ENCODE results near the gene CSNK1E. TPM values are rescaled to one million over a fixed set of nuclear protein-coding genes. Genes with fewer than 3 reads are reported as not detected.

The CSNK1E gene
- total RNA-seq, 2 donors from 2014 or later, result 107 to 156 TPM

DNA sequence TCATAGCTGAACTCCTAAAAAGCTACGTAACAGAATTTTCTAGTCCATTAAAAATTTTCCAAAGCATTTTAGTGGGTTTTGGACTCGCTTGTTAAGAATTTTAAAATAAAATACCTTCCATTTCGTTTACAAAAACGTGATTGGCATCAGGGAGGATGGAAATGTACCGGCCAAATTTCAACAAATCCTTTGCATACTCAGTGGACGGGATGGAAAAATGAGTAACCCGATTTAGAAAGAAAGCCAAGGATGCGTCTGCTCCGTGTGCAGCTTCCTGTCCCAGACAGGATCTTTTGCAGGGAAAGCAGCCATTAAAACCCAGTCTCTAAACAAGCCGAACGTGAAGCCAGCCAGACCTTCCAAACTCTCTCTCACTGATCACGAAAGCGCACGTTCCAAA is 60.1 kb downstream of the CSNK1E start:
- H3K4me1 Mint-ChIP-seq (ENCODE audit: low read depth in 2 of 2), result peaks cover 28 to 32% of the 10 kb centered on the region in 2 donors
- DNase-seq (ENCODE audit: low spot score) (no peak), ATAC-seq (no peak)
- no peaks in the 10 kb centered on the region for H3K9me3 Mint-ChIP-seq
- no peaks in the 10 kb centered on the region for H3K27me3 Mint-ChIP-seq
- no peak overlapping the region for H3K27ac Mint-ChIP-seq
- no peak overlapping the region for H3K4me3 Mint-ChIP-seq
- no peaks in the 10 kb centered on the region for H3K36me3 Mint-ChIP-seq

DNA sequence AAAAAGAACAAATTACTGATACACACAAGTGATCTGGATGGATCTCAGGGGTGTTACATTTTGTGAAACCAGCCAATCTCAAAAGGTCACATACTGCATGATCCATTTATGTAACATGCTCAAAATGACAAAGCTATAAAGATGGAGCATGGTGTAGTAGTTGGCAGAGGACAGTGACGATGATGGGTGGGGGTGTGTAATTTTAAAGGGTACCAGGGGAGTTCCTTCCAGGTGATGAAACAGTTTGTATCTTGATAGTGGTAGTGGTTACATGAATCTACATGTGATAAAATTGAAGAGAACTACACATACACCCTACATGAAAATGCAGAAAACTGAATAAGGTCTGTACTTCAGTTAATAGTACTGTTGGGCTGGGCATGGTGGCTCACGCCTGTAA is 61.5 kb downstream of the CSNK1E start:
- H3K27me3 Mint-ChIP-seq, result no peaks in the 10 kb centered on the region
- no peak for ATAC-seq
- H3K36me3 Mint-ChIP-seq, result no peaks in the 10 kb centered on the region
- H3K4me1 Mint-ChIP-seq (ENCODE audit: low read depth in 2 of 2), result peaks cover 18 to 21% of the 10 kb centered on the region in 2 donors
- no peak overlapping the region for H3K4me3 Mint-ChIP-seq
- DNase-seq (ENCODE audit: low spot score), result no peak
- H3K27ac Mint-ChIP-seq, result no peak overlapping the region
- H3K9me3 Mint-ChIP-seq, result no peaks in the 10 kb centered on the region

DNA sequence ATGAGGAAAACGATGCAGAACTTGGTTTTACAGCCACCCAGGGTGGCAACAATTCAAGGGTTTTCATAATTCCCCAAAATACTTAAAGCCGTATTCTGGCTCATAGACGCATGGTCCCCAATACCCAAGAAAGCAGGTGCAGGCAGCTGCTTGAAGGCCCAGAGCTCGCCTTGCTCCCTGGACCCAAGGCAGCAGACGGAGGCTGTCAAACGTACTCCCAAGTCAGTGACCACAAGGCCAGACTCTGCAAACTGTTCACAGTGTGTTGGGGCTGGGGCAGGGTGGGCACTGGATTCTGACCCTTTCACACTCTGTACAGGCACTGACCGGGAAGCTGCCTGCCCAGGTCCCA is 65.9 kb downstream of the CSNK1E start:
- Mint-ChIP-seq H3K27ac (no peak overlapping the region), H3K4me1 (ENCODE audit: low read depth in 2 of 2) (peaks cover 11 to 23% of the 10 kb centered on the region in 2 donors), H3K27me3 (no peaks in the 10 kb centered on the region), H3K36me3 (no peaks in the 10 kb centered on the region), H3K9me3 (no peaks in the 10 kb centered on the region), H3K4me3 (no peak overlapping the region)
- DNase-seq (ENCODE audit: low spot score), result no peak
- no peak for ATAC-seq

DNA sequence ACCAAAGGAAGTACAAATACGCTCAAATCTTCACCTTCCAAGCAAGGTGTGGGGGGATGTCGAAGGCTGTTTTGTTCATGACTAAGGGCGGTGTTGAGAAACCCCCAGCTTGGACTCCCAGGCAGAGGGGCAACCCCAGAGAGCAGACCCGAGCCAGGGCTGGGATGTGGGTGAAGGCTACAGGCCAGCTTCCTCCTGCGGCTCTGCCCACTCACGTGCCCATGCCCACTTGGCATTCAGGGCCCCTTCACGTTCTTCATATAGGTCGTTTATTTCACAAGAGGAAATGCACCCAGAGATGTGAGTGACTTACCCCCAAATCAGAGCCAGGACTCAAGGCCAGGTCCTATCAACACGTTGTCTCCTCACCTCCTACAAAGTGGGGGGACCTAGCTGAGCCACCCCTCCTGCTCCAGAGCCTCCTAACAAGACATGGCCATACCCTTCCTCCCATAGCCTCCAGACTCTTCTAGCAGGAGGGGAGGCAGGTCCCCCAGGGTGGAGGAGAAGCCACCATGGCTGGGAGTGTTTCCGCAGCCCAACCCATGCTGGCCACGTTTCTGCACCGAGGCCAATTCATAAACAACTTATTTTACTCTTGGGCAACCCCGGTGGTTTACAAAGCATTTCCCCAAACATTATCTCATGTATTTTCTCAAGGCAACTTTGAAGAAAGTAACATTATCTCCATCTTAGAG is 66.4 kb downstream of the CSNK1E start:
- no peak for ATAC-seq
- no peaks in the 10 kb centered on the region for H3K9me3 Mint-ChIP-seq
- no peaks in the 10 kb centered on the region for H3K27me3 Mint-ChIP-seq

DNA sequence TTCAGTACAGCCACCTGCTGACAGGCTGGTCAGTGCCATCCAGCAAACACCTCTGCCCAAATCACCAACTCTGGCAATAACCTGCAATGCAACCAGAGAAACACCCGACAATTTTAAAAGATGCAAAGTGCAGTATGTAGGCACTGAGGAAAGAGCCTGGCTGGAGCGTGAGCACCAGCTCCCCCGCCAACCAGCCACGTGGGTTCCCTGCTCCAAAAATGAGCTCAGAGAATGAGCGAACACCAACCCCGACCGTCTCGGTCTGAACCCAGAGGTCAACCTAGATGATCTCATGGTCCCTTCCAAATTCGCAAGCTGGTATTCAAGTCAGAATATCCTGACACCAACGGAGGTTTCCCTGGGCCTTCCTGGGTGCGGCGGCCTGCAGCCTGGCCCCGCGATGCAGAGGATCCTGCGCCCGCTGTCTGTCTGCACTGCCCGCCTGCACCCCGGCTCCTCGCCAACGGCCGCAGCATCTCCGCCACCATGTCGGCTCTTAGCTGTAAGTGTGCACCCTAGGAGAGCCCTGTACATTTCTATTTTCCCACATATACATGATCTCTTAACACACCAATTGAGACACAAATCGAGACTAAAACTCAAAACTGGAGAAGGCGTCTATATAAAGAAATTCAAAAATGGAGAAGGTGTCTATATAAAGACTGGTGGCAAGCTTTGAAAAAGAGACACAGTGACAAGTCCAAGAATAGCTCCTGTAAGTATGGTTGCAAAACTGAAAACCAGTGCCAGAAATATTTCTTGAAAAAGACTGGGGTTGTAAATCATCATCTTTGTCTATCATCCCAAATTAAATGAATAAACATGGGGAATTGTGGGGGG is 67.2 kb downstream of the CSNK1E start:
- DNase-seq (ENCODE audit: low spot score) (no peak), ATAC-seq (no peak)
- no peak overlapping the region for H3K4me3 Mint-ChIP-seq
- H3K36me3 Mint-ChIP-seq, result no peaks in the 10 kb centered on the region
- H3K27me3 Mint-ChIP-seq, result no peaks in the 10 kb centered on the region
- peaks cover 5 to 18% of the 10 kb centered on the region in 2 donors for H3K4me1 Mint-ChIP-seq (ENCODE audit: low read depth in 2 of 2)
- H3K9me3 Mint-ChIP-seq, result no peaks in the 10 kb centered on the region
- H3K27ac Mint-ChIP-seq, result no peak overlapping the region

More for the DNA sequence above, 66.4 kb downstream of the CSNK1E start:
- Mint-ChIP-seq H3K4me3 (no peak overlapping the region), H3K4me1 (ENCODE audit: low read depth in 2 of 2) (peaks cover 10 to 22% of the 10 kb centered on the region in 2 donors), H3K36me3 (no peaks in the 10 kb centered on the region), H3K27ac (no peak overlapping the region)
- no peak for DNase-seq (ENCODE audit: low spot score)

DNA sequence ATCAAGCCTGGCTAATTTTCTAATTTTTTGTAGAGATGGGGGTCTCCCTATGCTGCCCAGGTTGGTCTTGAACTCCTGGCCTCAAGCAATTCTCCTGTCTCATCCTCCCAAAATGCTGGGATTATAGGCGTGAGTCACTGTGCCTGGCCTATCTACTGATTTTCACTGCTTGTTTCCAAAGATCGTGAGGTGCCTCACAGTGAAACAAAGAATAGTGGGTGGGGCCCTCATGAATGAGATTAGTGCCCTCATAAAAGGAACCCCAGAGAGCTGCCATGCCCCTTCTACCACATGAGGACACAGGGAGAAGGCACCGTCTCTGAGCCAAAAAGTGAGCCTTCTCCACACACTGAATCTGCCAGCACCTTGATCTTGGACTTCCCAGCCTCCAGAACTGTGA is 67.9 kb downstream of the CSNK1E start:
- H3K27me3 Mint-ChIP-seq, result no peaks in the 10 kb centered on the region
- H3K27ac Mint-ChIP-seq, result no peak overlapping the region
- H3K36me3 Mint-ChIP-seq, result no peaks in the 10 kb centered on the region
- ATAC-seq (no peak), DNase-seq (ENCODE audit: low spot score) (no peak)
- peaks cover 5 to 18% of the 10 kb centered on the region in 2 donors for H3K4me1 Mint-ChIP-seq (ENCODE audit: low read depth in 2 of 2)
- H3K9me3 Mint-ChIP-seq, result no peaks in the 10 kb centered on the region
- H3K4me3 Mint-ChIP-seq, result no peak overlapping the region

DNA sequence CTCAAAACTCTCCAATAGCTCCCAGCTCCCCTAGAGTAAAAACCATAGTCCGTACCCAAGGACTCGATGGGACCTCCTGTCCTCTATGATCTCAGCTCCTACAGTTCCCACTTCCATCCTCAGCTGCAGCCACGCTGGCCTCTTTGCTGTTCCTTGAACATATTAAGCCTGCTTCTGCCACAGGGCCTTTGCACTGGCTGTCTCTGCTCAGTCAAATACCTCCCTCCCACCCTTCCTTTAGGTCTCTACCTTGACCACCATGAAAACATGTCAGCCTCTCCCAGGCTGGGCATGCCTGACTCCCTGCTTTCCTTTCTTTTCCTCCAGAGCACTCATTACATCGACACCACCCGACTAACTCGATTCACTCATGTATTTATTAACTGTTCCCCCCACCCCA is 69.0 kb downstream of the CSNK1E start:
- no peak overlapping the region for H3K27ac Mint-ChIP-seq
- no peak overlapping the region for H3K4me3 Mint-ChIP-seq
- H3K9me3 Mint-ChIP-seq, result no peaks in the 10 kb centered on the region
- DNase-seq (ENCODE audit: low spot score) (no peak), ATAC-seq (no peak)
- H3K27me3 Mint-ChIP-seq, result no peaks in the 10 kb centered on the region
- H3K4me1 Mint-ChIP-seq (ENCODE audit: low read depth in 2 of 2), result peaks cover 5 to 22% of the 10 kb centered on the region in 2 donors
- no peaks in the 10 kb centered on the region for H3K36me3 Mint-ChIP-seq

DNA sequence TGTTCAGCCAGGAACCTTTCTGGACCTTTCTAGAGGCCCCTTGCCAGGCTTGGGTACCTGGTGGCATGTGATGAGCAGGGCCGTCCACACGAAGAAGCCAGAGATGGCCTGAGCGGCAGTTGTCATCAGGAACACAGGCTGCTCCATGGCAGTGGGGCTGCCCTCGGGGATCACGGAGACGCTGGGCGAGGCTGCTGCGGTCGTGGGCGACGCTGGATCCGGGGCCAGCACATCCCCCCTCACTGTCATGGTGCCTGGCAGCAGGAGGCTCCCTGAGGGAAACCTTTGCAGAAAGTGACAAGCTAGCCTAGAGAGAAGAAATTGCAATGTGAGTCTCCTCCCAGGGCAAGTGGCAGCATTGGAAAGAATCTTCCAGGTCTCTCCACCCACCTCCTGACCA is 69.5 kb downstream of the CSNK1E start:
- no peaks in the 10 kb centered on the region for H3K27me3 Mint-ChIP-seq
- no peaks in the 10 kb centered on the region for H3K36me3 Mint-ChIP-seq
- no peak overlapping the region for H3K4me3 Mint-ChIP-seq
- no peaks in the 10 kb centered on the region for H3K9me3 Mint-ChIP-seq
- ATAC-seq (no peak), DNase-seq (ENCODE audit: low spot score) (no peak)
- no peak overlapping the region for H3K27ac Mint-ChIP-seq
- H3K4me1 Mint-ChIP-seq (ENCODE audit: low read depth in 2 of 2), result peaks cover 5 to 22% of the 10 kb centered on the region in 2 donors

DNA sequence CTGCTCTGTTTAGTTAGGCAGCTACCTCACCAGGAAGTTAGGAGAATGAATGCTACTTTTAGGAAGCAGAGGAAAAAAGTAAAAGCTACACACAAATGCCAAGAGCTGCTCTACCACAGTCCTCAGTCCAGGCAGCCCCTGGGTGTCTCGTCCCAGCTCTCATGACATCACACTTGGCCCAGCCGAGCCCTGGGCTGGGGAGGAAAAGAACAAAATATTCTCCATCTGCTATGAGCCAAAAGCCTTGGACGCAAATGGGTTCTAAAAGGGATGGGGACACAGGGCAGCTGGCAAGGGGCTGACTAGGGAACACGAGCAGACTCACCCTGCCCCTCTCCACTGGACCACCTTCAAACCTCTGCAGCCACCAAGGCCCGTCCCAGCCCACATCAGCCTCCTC is 70.5 kb downstream of the CSNK1E start:
- H3K4me1 Mint-ChIP-seq (ENCODE audit: low read depth in 2 of 2), result peaks cover 5 to 22% of the 10 kb centered on the region in 2 donors
- no peak for ATAC-seq
- no peaks in the 10 kb centered on the region for H3K36me3 Mint-ChIP-seq
- DNase-seq (ENCODE audit: low spot score), result no peak
- H3K4me3 Mint-ChIP-seq, result no peak overlapping the region
- no peak overlapping the region for H3K27ac Mint-ChIP-seq
- H3K27me3 Mint-ChIP-seq, result no peaks in the 10 kb centered on the region
- H3K9me3 Mint-ChIP-seq, result no peaks in the 10 kb centered on the region

DNA sequence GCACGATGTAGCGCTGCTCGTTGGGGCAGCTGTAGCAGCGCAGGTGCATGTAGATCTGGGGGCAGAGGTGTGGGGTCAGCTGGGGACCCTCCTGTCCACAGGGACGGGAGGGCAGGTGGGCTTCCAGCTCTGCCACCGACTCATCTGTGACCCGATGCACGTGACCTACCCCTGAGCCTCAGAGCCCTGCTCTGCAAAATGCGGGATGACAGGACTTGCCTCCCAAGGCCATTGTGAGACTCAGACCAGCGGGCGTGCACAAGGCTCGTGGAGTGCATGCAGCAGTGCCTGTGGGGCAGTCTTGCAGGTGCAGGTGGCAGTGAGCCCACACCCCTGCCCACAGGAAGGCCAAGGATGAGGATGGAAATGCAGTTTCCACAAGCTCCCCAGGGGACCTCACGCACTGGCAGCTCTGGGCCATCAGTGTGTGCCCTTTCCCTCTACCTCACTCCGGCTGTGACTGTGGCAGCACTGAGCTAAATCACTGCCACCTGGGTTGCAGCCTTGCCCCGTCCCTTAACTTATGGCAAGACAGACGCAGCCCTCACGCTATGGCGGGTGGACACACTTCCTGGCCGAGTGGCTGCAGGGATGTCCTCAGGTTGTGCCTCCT is 71.1 kb downstream of the CSNK1E start:
- Mint-ChIP-seq H3K27ac (no peak overlapping the region), H3K36me3 (no peaks in the 10 kb centered on the region), H3K27me3 (no peaks in the 10 kb centered on the region), H3K4me1 (ENCODE audit: low read depth in 2 of 2) (peaks cover 5 to 22% of the 10 kb centered on the region in 2 donors), H3K4me3 (no peak overlapping the region), H3K9me3 (no peaks in the 10 kb centered on the region)
- DNase-seq (ENCODE audit: low spot score) (no peak), ATAC-seq (no peak)

DNA sequence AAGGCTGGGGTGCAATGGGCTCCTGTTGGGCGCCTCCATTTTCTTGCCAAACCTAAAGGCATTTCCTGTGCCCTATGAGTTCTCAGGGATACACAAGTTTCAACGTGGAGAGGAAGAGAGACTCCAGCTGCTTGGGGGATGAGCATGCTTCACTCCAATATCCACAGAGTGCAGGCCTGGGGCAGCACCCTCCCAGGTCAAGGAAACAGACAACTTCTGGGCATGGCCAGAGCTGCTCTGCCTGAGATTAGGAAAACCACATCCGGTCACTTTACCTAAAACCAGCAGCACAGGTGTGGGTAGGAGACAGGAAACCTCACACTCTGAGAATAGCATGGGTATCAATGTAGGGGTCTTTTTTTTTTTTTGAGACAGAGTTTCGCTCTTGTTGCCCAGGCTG is 73.1 kb downstream of the CSNK1E start:
- Mint-ChIP-seq H3K27ac (no peak overlapping the region), H3K27me3 (no peaks in the 10 kb centered on the region), H3K4me1 (ENCODE audit: low read depth in 2 of 2) (peaks cover 0 to 15% of the 10 kb centered on the region in 2 donors), H3K36me3 (no peaks in the 10 kb centered on the region), H3K4me3 (no peak overlapping the region), H3K9me3 (no peaks in the 10 kb centered on the region)
- no peak for ATAC-seq
- no peak for DNase-seq (ENCODE audit: low spot score)

DNA sequence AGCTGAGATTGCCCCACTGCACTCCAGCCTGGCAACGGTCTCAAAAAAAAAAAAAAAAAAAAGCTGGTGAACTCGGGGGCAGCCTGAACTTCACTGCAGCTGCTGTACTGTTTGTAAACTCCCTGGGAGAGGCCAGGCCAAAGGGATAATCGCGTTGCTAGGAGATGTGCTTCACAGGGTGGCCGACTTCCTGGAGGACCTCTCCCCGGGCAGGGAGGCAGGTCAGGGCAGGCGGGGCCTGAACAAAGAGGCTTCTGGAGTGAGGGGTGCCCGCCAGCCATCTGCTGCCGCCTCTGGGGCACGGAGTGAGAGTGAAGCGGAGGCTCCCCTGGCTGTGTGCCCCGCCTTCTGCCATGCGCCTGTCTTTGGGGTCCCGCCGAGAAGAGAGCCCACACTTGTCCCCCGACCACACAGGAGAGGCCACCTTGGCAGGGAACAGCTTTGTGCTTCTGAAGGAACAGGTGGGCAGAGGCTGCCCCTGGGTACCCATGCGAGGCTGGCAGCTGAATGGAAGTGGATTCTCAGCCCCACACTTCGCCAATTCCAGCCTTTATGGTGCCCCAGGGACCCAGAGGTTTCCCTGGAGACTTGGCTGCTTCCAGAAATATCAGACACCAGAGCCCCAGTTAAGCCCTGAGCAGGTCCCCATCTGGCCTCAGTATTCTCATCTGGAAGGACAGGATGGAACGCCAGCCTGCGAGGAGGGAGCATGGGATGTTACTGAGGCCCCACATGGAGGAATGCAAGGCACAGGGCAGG is 74.0 kb downstream of the CSNK1E start:
- Mint-ChIP-seq H3K9me3 (no peaks in the 10 kb centered on the region), H3K4me3 (no peak overlapping the region), H3K4me1 (ENCODE audit: low read depth in 2 of 2) (peaks cover 0 to 10% of the 10 kb centered on the region in 2 donors), H3K27ac (no peak overlapping the region), H3K36me3 (no peaks in the 10 kb centered on the region), H3K27me3 (no peaks in the 10 kb centered on the region)
- no peak for ATAC-seq
- no peak for DNase-seq (ENCODE audit: low spot score)

DNA sequence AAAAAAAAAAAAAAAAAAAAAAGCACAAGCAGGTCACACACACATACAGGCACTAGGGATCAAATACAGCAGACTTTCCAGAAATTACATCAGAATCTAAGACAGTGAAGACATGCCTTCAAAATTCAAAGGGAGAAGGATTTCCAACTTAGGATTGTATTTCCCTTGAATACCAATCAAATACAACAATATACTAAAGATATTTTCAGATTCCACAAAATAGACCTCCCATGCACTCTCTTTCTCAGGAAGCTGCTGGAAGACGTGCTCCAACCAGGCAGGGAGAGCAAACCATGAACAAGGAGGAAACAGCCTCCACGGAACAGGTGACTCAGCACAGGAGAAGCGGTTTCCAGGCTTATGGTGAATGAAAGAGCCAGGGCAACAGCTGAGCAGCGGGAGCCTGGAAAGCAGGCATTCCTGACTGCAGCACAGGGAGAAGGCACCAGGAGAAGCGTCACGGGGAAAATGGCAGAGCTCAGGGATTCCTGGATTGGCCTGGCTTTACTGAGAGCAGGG is 76.4 kb downstream of the CSNK1E start:
- Mint-ChIP-seq H3K4me1 (ENCODE audit: low read depth in 2 of 2) (peaks cover 0 to 11% of the 10 kb centered on the region in 2 donors), H3K4me3 (no peak overlapping the region), H3K9me3 (no peaks in the 10 kb centered on the region), H3K27ac (no peak overlapping the region), H3K27me3 (no peaks in the 10 kb centered on the region), H3K36me3 (no peaks in the 10 kb centered on the region)
- DNase-seq (ENCODE audit: low spot score) (no peak), ATAC-seq (no peak)

Measured in natural killer cell treated with Interleukin-12 subunit alpha and Interleukin-12 subunit beta and Interleukin-15 and Interleukin-18, amount 100 ng/mL, for 72 hours (primary cell).